Right forelimb (tissue), 1 donor: ENCODE data around the gene APOB.

Experiments
- DNase-seq: peaks from one replicate; pipeline ENCODE4 v3.0.0-alpha.2; 2018

Gene APOB

DNA sequence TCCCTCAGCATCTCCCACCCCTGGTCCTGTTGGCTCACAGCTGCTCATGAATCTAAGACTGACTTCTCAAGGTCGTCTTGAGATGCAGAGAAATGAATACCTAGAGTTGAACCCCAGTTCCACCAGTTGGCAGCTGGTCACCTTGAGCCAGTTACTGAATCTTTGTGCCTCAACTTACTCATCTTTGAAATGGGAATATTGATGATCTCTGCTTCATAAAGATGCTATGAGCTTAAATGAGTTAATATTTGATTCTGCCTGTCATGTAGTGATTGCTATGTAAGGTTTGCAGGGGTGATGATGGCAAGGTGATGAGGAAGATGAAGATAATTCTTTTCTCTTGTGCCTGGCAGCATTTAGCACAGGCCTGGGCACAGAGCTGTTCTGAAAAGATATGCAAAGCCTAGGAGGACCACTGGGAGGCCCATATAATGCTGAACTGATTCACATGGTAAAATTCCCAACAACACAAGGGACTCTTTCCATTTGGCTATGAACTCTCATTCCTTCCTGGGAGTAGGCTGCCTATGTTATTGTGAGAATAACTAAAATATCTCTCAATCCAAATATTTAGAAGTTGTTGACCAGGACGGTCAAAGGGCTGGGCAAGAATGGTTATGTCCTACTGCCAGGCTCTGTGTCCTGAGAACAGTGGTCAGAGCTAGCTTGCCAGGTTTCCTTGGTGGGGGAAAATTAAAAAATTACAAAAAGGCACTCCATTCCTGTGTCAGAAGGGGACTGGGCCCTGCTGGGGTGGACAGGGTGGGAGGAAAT is 70.9 kb downstream of the APOB start:
- DNase-seq: no peak

DNA sequence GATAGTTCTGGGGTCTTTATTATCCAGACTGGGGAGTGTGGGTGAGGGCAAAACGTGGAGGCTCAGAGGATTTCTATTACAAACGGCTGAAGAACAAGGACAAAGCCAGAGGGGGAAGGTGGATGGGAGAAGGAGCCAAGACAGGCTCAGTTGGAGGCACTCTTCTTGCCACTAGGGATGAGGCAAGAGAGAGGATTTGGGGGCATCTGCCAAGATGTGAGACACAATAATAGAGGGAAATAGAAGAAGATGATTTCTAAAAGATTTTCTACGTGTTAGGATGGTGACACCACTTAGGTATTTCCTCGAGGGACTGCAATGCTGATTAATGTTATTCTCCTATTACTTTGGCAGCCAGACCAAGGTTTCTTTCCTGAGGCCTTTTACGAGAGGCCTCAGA is 71.8 kb downstream of the APOB start:
- no peak for DNase-seq

DNA sequence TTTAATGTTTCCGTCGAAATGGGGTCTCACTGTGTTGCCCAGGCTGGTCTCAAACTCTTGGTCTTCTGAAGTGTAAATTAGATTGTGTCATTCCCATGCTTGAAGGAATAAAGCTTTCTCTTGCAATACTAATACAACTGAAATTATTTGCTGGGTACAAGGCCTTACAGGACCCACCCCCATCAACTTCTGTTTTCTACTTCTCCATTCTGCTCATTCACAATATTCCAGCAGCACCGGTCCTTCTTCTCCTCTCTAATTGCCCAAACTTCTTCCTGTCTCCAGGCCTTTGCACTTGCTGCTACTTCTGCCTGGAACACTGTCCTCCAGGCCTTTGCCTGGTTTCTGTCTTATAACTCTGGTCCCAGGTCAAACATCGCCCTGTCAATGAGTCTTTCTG is 73.8 kb downstream of the APOB start:
- DNase-seq: no peak

DNA sequence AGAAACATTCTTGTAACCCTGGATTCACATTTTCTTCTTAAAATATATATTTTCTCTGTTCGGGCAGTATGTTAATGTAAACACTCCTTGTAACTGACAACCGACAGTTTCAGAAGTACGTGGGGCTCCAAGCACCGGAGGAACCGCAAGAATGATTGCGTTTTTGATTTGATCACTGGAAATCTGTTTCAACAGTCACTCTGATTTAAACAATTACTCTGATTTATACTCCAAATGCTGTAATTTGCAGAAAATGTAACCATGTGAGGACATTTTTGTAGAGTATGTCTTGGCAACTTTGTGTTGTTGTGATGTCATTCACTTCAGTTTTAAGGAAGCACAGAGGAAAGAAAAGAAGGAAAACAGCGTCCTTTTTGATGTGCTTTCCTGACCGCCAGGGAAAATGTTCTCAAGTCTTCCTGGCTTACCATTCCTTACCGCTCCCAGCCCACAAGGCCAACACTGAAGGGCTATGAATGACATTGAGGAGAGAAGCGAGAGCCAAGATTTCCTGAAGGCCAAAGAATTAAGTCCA is 77.7 kb downstream of the APOB start:
- DNase-seq: no peak

DNA sequence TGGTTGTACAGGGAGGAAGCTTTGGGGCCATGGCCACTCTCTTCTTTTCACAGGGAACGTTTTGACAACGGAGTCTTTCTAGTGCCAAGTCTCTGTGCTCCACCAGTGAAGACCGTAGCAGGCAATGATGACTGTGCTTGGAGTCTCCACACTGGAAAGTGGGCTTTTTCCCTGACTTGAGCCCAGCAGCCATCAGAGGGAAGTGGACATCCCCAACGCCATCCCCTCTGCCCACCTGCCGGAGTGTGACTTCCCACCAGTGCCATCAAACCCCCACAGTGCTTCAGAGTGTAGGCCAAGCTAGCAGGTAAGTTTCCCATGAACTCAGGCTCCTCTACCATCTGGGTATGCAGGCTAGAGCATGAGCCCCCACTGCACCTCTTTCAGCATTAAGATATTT is 78.7 kb downstream of the APOB start:
- DNase-seq: no peak

DNA sequence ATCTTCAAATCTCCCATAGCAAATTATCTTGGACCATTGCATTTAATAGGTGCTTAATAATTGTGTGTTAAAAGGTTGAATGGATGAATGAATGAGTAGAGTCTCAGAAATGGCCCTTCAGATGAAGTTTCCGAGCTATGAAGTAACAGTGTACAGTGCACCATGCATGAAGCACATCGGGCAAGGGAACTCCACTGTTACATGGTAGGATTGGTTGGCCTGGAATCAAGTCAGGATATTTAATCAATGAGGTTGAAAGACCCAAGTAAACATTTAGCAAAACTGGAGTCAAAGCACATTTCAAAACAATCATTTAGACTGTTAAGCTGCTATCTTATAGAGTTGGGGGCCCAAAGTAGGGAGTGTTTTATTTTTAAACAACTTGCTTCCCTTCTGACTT is 80.0 kb downstream of the APOB start:
- DNase-seq: no peak

DNA sequence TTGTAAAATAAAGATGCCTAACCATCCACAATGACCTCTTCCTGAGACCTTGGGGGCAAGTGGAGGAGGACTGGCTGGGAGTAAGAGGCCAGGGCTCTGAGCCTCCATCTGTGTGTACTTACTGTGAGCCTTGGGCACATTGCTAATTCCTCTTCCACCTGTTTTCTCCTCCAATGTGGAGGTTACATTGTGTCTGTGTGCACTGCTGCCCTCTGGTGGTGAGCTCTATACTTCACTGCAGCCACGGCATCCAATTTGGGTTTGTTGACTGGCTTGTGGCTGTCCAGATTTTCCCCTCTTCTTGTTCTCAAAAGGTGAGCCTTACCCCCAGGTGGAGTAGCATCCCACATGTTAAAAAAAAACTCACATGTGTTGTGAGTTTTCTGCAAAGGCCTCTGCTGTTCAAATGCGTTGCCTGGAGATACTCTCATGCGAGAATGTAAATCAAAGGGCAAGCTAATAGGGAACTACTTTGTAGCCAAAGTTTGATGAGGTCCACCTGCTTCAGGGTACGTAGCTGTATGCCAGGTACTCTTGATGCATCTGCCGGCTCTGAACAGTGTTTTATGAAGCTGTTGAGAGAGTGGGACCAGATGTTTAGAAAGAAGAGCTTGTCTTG is 80.8 kb downstream of the APOB start:
- peak; percentile 81 for DNase-seq

DNA sequence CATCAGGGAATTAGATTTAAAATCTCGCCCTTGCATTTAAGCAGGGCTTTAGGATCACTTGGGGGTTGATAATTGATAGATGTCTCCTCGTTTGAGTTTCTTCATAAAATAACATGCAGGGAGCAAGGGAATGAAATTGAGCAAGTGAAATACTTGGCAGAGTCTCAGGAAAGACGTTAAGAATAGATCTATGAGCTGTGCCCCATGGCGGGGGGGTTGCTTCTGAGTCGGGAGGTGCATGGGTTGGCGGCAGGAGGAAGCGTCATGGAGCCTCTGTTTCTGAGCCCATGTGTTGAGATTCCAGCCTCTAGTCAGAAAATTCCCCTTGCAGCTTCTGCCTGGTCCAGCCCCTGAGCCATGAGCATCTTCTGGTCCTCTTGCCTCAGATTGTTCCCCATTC is 82.0 kb downstream of the APOB start:
- DNase-seq: no peak

DNA sequence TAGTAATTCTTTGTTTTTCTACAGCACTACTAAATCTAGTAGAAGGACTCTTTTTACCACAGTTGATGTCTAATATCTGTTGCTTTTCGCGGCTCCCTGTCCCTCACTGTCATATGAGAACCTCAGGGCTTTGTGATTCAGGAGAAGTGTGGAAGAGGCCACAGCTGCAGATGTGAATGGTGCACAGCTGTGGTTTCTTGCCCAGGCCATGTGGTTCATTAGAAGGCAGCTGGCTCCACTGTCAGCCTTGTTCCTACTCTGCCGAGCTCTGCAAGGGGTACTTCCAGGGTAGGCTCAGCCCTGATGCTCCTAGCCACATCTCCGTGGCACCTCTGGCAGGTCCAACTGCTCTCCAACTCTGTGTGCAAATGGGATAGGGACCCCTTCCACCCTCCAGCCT is 83.9 kb downstream of the APOB start:
- no peak for DNase-seq

DNA sequence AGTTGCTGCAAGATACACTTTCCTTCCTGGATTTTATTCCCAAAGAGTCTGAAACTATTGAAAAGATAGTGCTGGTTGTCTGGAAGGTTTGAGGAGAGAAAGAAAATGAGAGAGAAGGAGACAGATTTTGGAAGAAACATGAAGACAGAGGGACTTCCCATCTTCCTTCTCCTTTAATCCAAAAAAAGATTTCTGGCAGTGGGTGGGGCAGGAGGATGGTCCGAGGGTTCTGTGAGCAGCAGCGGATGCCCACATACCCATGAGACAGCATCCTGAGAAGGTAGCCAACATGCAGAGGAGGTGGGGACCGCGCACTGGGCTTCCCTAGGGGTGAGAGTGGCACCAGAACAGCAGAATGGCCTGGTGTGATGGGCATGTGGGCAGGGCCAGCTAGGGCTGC is 84.6 kb downstream of the APOB start:
- DNase-seq: no peak

DNA sequence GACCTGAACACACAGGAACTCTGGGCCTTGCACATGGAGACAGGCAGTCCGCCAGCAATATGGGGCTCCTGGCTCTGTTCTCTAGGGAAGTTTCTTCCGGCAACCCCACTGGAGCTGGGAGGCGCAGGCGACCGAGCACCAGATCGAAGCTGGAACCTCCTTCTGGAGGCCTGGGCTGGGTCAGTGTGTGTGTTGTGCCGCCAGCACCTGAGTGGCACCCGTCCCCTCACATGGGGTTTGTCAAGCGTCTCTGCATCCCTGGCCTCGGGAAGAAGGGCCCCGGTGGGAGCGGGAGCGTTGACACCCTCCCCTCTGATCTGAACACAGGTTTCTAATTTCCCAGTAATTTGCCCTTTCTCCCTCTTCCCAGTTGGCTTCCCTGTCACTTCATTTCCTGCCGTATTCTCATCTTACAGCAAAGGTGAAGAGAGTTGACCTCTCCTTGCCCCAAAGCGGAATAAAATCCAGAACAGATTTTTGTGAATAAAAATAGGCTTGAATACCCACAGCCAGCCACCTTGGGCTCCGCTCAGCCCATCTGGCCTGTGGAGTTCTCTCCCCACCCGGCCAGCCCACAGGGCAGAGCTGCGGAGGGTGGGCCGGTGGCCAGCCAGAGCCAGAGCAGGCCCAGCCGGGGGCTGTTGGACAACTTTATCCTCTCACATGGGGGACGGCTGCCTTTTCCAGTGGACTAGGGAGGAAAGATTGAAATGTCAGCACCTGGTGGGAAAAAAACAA is 85.9 kb downstream of the APOB start:
- DNase-seq: no peak

DNA sequence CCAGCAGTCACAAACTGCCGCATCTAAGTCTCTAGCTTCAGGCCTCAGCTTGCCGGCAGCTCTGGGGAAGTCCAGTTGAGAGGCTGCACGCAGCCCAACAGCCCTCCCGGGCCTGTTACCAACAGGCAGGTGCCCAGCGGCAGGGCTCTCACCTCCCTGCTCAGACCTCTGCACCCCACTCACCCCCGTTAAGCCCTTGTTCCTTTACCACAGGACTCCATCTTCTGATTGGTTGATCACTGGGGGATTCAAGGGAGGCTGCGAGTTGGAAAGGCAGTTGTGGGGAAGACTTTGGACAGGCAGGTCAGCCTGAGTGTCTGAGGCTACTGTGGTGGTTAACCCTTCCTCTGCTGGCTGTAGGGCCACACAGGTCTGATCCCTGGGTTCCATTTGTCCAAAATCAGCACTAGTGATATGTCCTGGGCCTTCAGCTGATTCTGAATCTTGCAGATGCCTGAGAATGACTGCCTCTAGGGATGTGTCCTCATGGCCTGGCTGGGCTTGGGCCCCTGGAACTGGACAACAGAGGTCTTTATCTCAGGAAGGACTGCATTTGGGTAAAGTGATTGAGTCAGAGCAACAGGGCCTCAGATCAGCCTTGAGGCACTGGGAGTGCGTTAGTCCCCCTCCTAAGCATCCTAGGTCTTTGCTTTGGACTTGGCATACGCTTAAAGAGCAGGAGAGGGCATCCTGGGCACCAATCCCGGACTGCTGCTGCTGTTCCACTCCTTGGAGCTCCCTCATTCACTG is 88.4 kb downstream of the APOB start:
- DNase-seq: no peak

DNA sequence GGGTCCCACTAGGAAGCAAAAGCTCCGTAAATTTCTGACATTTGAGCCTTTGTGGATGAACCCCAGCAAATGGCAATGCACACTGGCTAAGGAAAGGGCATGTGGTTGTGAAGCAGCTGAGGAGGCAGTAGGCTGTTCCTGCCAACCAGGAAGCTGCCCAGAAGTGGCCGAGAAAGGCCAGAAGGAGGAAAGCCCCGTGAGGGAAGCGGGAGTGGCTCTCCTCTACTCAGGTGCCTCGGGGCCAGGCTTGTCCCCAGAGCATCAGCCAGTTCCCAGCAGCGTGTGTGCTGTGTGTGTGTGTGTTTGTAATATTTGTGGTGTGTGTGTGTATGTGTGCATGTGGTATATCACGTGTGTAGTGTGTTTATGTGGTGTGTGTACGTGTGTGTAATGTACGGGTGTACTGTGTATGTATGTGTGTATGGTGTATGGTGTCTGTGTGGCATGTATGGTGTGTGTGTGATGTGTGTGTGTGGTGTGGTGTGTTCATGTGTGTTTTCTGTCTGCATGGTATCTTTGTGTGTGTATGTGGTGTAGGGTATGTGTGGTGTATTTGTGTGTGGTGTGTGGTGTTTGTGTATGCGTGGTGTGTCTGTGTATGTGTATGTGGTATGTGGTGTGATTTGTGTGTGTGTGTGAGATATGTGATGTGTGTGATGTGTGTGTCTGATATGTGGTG is 90.6 kb downstream of the APOB start:
- no peak for DNase-seq
